Measurements from ENCODE around the gene THAP7. TPM values are rescaled to one million over a fixed set of nuclear protein-coding genes. Genes with fewer than 3 reads are reported as not detected.

THAP7 gene
- total and polyA plus RNA-seq, 2 of the 13 experiments (the other 11 are each of a cell fraction or from before 2014, with no cell fraction given): 13.0 to 25.5 TPM

DNA sequence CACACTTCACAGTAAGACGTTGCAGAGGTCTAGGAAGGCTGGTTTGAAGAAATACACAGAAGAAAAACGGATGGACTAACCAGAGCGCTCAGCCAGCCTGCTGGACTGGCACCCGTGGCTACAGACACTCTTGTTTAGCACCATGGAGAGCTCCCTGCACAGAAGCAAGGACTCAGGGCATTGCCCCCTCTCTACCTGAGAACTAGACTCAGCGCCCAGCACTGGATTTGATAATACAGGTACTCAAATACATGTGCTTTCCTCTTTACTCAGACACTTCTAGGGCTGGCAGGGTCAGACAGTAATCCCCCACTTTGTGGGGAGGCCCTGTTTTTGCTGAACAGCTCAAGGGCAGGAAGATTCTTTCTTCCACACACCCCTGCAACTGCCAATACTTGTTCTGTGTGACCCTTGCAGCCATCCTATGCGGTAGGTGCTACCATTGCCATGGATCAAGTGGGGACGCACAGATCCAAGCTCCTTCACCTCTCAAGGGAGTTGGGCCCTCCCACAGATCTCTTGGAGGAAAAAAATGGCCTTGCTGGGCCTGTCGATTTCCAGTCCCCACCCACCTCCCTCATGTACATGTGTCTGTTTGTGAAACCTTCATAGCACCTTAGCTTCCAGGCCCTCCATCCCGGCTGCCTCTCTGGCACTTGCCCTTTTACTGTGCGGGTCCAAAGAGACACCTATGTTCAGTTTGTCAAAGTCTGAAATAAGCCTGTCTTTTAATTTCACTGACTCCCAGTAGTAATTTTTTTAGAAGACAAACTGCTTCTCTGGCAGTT lies 7.9 kb upstream of the THAP7 start (continued):
- TF ChIP-seq, protein P1, sequence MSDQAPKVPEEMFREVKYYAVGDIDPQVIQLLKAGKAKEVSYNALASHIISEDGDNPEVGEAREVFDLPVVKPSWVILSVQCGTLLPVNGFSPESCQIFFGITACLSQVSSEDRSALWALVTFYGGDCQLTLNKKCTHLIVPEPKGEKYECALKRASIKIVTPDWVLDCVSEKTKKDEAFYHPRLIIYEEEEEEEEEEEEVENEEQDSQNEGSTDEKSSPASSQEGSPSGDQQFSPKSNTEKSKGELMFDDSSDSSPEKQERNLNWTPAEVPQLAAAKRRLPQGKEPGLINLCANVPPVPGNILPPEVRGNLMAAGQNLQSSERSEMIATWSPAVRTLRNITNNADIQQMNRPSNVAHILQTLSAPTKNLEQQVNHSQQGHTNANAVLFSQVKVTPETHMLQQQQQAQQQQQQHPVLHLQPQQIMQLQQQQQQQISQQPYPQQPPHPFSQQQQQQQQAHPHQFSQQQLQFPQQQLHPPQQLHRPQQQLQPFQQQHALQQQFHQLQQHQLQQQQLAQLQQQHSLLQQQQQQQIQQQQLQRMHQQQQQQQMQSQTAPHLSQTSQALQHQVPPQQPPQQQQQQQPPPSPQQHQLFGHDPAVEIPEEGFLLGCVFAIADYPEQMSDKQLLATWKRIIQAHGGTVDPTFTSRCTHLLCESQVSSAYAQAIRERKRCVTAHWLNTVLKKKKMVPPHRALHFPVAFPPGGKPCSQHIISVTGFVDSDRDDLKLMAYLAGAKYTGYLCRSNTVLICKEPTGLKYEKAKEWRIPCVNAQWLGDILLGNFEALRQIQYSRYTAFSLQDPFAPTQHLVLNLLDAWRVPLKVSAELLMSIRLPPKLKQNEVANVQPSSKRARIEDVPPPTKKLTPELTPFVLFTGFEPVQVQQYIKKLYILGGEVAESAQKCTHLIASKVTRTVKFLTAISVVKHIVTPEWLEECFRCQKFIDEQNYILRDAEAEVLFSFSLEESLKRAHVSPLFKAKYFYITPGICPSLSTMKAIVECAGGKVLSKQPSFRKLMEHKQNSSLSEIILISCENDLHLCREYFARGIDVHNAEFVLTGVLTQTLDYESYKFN (CRISPR knock-in tag; conservative IDR thresholded peaks at IDR 0.05): no peak
- TF ChIP-seq, protein P2, sequence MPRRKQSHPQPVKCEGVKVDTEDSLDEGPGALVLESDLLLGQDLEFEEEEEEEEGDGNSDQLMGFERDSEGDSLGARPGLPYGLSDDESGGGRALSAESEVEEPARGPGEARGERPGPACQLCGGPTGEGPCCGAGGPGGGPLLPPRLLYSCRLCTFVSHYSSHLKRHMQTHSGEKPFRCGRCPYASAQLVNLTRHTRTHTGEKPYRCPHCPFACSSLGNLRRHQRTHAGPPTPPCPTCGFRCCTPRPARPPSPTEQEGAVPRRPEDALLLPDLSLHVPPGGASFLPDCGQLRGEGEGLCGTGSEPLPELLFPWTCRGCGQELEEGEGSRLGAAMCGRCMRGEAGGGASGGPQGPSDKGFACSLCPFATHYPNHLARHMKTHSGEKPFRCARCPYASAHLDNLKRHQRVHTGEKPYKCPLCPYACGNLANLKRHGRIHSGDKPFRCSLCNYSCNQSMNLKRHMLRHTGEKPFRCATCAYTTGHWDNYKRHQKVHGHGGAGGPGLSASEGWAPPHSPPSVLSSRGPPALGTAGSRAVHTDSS (CRISPR knock-in tag; conservative IDR thresholded peaks at IDR 0.05): no peak
- TF ChIP-seq SALL2 (CRISPR knock-in tag; IDR thresholded peaks at IDR 0.05): peak; percentile 75
- no peak for TF ChIP-seq ONECUT2 (CRISPR knock-in tag; IDR thresholded peaks at IDR 0.05)
- TF ChIP-seq, protein P3, sequence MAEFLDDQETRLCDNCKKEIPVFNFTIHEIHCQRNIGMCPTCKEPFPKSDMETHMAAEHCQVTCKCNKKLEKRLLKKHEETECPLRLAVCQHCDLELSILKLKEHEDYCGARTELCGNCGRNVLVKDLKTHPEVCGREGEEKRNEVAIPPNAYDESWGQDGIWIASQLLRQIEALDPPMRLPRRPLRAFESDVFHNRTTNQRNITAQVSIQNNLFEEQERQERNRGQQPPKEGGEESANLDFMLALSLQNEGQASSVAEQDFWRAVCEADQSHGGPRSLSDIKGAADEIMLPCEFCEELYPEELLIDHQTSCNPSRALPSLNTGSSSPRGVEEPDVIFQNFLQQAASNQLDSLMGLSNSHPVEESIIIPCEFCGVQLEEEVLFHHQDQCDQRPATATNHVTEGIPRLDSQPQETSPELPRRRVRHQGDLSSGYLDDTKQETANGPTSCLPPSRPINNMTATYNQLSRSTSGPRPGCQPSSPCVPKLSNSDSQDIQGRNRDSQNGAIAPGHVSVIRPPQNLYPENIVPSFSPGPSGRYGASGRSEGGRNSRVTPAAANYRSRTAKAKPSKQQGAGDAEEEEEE (CRISPR knock-in tag; IDR thresholded peaks at IDR 0.05; ENCODE audit: borderline replicate concordance): no peak
- TF ChIP-seq HOXA7 (CRISPR knock-in tag; IDR thresholded peaks at IDR 0.05): no peak
- peak; percentile 93 for TF ChIP-seq ZSCAN12 (CRISPR knock-in tag; IDR thresholded peaks at IDR 0.05)
- TF ChIP-seq KMT2B (CRISPR knock-in tag; IDR thresholded peaks at IDR 0.05): peak; percentile 62
- TF ChIP-seq MXI1 (IDR thresholded peaks at IDR 0.05; ENCODE audit: borderline replicate concordance, low read depth, low read length): peak; percentile 59; the same call in 1 of the 3 replicates
- no peak for TF ChIP-seq ZNF775 (CRISPR knock-in tag; IDR thresholded peaks at IDR 0.05; ENCODE audit: borderline replicate concordance)
- TF ChIP-seq, protein P4, sequence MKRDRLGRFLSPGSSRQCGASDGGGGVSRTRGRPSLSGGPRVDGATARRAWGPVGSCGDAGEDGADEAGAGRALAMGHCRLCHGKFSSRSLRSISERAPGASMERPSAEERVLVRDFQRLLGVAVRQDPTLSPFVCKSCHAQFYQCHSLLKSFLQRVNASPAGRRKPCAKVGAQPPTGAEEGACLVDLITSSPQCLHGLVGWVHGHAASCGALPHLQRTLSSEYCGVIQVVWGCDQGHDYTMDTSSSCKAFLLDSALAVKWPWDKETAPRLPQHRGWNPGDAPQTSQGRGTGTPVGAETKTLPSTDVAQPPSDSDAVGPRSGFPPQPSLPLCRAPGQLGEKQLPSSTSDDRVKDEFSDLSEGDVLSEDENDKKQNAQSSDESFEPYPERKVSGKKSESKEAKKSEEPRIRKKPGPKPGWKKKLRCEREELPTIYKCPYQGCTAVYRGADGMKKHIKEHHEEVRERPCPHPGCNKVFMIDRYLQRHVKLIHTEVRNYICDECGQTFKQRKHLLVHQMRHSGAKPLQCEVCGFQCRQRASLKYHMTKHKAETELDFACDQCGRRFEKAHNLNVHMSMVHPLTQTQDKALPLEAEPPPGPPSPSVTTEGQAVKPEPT (CRISPR knock-in tag; IDR thresholded peaks at IDR 0.05; ENCODE audit: low read depth): no peak
- TF ChIP-seq NFE2L1 (CRISPR knock-in tag; IDR thresholded peaks at IDR 0.05; ENCODE audit: borderline replicate concordance): no peak
- TF ChIP-seq ZNF24 (IDR thresholded peaks at IDR 0.05): no peak
- TF ChIP-seq, protein P5, sequence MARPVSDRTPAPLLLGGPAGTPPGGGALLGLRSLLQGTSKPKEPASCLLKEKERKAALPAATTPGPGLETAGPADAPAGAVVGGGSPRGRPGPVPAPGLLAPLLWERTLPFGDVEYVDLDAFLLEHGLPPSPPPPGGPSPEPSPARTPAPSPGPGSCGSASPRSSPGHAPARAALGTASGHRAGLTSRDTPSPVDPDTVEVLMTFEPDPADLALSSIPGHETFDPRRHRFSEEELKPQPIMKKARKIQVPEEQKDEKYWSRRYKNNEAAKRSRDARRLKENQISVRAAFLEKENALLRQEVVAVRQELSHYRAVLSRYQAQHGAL (CRISPR knock-in tag; IDR thresholded peaks at IDR 0.05; ENCODE audit: not compliant biosample characterization): no peak
- no peak for TF ChIP-seq FOXK2 (IDR thresholded peaks at IDR 0.05)
- TF ChIP-seq MEIS2 (CRISPR knock-in tag; IDR thresholded peaks at IDR 0.05): peak; percentile 80
- TF ChIP-seq HNF4G (IDR thresholded peaks at IDR 0.05; ENCODE audit: borderline replicate concordance, low read depth, low read length): no peak
- TF ChIP-seq HNF4G (CRISPR knock-in tag; IDR thresholded peaks at IDR 0.05; ENCODE audit: borderline replicate concordance, low read depth): no peak
- TF ChIP-seq FOXC1 (CRISPR knock-in tag; IDR thresholded peaks at IDR 0.05; ENCODE audit: borderline replicate concordance): peak; percentile 48; the same call in 1 of the 2 replicates
- peak; percentile 52; the same call in 1 of the 2 replicates for TF ChIP-seq GABPB1 (CRISPR knock-in tag; IDR thresholded peaks at IDR 0.05)
